Measurements from ENCODE around the gene ABHD12. TPM values are rescaled to one million over a fixed set of nuclear protein-coding genes. Genes with fewer than 3 reads are reported as not detected.

Gene ABHD12
- total RNA-seq, 3 donors from 2014 or later = 26.9 to 67.7 (median 53.4) TPM

DNA sequence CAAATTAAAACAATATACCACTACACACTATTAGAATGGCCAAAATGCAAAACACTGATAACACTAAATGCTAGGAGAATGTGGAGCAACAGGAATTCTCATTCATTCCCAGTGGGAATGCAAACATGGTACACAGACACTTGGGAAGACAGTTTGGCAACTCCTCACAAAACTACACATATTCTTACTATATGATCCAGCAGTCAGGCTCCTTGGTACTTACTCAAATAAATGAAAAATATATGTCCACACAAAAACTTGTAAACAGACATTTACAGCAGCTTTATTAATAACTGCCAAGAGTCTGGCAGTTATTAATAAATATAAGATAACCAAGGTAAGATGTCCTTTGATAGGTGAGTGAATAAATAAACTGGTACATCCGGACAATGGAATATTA is 44.9 kb downstream of the ABHD12 start:
- Histone ChIP-seq H3K4me3 (no peak overlapping the region), H3K27ac (no peak overlapping the region), H3K27me3 (no peaks in the 10 kb centered on the region), H3K36me3 (no peaks in the 10 kb centered on the region), H3K9me3 (no peaks in the 10 kb centered on the region), H3K4me1 (no peaks in the 10 kb centered on the region)
- intact Hi-C loops (cut with DNase I; ENCODE audit: low total_unique reads) = no loop called here
- TF ChIP-seq POLR2AphosphoS5 (IDR thresholded peaks at IDR 0.05) (no peak), POLR2A (IDR thresholded peaks at IDR 0.05) (no peak)
- TF ChIP-seq, protein P1, sequence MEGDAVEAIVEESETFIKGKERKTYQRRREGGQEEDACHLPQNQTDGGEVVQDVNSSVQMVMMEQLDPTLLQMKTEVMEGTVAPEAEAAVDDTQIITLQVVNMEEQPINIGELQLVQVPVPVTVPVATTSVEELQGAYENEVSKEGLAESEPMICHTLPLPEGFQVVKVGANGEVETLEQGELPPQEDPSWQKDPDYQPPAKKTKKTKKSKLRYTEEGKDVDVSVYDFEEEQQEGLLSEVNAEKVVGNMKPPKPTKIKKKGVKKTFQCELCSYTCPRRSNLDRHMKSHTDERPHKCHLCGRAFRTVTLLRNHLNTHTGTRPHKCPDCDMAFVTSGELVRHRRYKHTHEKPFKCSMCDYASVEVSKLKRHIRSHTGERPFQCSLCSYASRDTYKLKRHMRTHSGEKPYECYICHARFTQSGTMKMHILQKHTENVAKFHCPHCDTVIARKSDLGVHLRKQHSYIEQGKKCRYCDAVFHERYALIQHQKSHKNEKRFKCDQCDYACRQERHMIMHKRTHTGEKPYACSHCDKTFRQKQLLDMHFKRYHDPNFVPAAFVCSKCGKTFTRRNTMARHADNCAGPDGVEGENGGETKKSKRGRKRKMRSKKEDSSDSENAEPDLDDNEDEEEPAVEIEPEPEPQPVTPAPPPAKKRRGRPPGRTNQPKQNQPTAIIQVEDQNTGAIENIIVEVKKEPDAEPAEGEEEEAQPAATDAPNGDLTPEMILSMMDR (IDR thresholded peaks at IDR 0.05) = no peak
- no peak for DNase-seq (ENCODE audit: low spot score in 2 of 2)

- no peak for DNase-seq (ENCODE audit: low spot score in 2 of 2)
- Histone ChIP-seq H3K4me1 (no peaks in the 10 kb centered on the region), H3K36me3 (no peaks in the 10 kb centered on the region), H3K9me3 (no peaks in the 10 kb centered on the region), H3K27me3 (no peaks in the 10 kb centered on the region), H3K4me3 (no peak overlapping the region), H3K27ac (no peak overlapping the region)
- intact Hi-C loops (cut with DNase I; ENCODE audit: low total_unique reads) = no loop called here
- TF ChIP-seq POLR2A (IDR thresholded peaks at IDR 0.05) (no peak), POLR2AphosphoS5 (IDR thresholded peaks at IDR 0.05) (no peak)
Measured at GRCh38 chr20:25344634-25345033, 46.0 kb downstream of the ABHD12 start.

DNA sequence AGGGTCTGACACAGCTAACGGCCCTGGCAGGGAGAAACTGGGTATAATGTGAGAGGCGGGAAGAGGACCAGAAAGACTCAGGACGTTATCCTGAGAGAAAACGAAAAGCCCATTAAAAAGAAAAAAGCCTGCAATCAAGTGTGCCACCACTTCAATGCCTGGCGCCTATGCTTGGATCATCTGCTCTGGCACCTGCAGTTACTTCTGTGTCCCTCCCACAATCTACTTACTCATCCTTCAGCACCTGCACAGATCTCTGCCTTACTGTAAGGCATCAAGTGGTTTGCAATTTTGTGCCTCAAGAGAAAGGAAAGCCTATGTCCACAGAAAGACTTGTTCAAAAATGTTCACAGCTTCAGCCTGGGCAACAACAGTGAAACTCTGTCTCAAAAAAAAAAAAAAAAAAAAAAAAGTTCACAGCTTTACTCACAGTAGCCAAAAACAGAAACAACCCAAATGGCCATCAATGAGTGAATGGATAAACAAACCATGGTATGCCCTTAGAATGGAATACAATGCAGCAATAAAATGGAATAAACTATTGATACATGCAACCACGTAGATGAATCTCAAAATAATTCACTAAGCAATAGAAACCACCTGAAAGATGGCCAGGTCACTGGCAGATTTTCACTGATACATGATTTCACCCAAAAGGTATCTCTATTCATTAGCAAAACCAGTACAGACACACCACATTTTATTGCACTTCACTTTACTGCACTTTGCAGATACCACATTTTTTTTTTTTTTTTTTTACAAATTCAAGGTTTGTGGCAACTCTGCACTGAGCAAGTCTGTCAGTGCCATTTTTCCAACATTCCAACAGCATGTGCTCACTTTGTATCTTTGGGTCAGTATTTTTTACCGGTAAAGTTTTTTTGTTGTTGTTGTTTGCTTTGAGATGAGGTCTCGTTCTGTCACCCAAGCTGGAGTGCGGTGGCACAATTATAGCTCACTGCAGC is 48.6 kb downstream of the ABHD12 start:
- DNase-seq (ENCODE audit: low spot score in 2 of 2) = no peak
- no peaks in the 10 kb centered on the region for H3K36me3 ChIP-seq
- no peaks in the 10 kb centered on the region for H3K4me1 ChIP-seq
- H3K4me3 ChIP-seq = no peak overlapping the region
- H3K27ac ChIP-seq = no peak overlapping the region
- H3K27me3 ChIP-seq = no peaks in the 10 kb centered on the region
- intact Hi-C loops (cut with DNase I; ENCODE audit: low total_unique reads) = no loop called here
- TF ChIP-seq, protein P1 (IDR thresholded peaks at IDR 0.05) = no peak
- H3K9me3 ChIP-seq = no peaks in the 10 kb centered on the region

DNA sequence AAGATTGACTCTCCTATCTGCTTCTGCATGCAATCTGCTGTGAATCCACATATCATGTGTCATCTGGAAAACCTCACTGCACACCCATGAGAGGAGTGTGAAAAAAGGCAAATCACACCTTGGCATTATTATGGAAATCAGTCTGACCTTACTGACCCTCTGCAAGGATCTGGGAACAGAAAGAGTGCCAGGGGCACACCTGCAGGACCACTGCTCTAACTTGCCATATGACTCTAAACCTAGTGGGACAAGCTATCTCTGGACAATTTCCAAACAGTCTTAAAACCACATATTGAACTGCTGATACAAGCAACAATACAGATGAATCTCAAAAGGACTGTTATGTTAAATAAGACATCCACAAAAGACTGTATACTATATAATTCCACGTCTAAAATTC is 50.3 kb downstream of the ABHD12 start:
- H3K36me3 ChIP-seq = no peaks in the 10 kb centered on the region
- intact Hi-C loops (cut with DNase I; ENCODE audit: low total_unique reads) = no loop called here
- no peak overlapping the region for H3K4me3 ChIP-seq
- TF ChIP-seq POLR2AphosphoS5 (IDR thresholded peaks at IDR 0.05) (no peak), POLR2A (IDR thresholded peaks at IDR 0.05) (no peak)
- TF ChIP-seq, protein P1 (IDR thresholded peaks at IDR 0.05) = no peak
- H3K27me3 ChIP-seq = no peaks in the 10 kb centered on the region
- no peak overlapping the region for H3K27ac ChIP-seq
- H3K9me3 ChIP-seq = no peaks in the 10 kb centered on the region
- no peak for DNase-seq (ENCODE audit: low spot score in 2 of 2)
- H3K4me1 ChIP-seq = no peaks in the 10 kb centered on the region

DNA sequence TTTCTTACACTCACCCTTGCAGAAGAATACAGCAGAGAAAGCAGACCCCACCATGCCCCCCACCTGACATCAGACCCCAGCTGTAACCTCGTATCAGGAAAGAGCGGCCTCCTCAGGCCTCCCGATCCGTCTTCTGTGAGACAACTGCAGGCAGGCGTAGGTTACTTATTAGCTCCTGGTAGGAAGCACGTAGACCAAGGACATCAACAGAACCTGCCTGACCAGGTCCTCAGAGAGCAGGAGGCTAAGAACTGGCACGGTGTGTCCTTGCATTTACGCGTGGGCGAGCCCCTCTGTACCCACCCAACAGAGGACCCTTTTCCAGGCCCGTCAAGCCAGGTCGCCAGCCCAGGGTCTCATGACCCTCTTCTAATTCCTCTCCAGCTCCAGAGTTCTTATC is 51.0 kb downstream of the ABHD12 start:
- TF ChIP-seq POLR2AphosphoS5 (IDR thresholded peaks at IDR 0.05) (no peak), POLR2A (IDR thresholded peaks at IDR 0.05) (no peak)
- TF ChIP-seq, protein P1 (IDR thresholded peaks at IDR 0.05) = no peak
- intact Hi-C loops (cut with DNase I; ENCODE audit: low total_unique reads) = no loop called here
- no peaks in the 10 kb centered on the region for H3K36me3 ChIP-seq
- no peaks in the 10 kb centered on the region for H3K9me3 ChIP-seq
- H3K27me3 ChIP-seq = no peaks in the 10 kb centered on the region
- H3K4me3 ChIP-seq = no peak overlapping the region
- H3K27ac ChIP-seq = no peak overlapping the region
- no peaks in the 10 kb centered on the region for H3K4me1 ChIP-seq
- no peak for DNase-seq (ENCODE audit: low spot score in 2 of 2)
